ENCODE results near the gene ELL3.

DNA sequence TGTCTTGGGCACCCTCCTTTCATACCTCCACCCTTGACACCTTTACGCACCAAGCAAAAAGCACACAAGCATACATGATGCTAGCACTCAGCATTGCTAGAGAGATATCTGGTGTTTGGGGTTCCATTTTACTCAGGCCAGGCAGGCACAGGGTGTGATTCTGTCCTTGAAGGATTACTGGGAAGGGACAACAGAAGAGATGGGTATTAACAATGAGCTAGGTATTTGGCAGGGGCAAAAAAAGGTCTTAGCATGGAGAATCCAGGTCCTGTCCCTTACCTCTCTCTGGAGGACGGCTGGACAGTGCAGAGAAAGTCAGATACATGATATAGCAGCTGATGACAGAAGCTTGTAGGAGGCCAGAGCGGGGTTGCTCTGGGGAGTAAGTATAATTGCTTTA, 19.8 kb upstream of the ELL3 start:
- no peak for TF ChIP-seq EZH2 (IDR thresholded peaks at IDR 0.05; ENCODE audit: borderline replicate concordance)
- TF ChIP-seq, protein P1, sequence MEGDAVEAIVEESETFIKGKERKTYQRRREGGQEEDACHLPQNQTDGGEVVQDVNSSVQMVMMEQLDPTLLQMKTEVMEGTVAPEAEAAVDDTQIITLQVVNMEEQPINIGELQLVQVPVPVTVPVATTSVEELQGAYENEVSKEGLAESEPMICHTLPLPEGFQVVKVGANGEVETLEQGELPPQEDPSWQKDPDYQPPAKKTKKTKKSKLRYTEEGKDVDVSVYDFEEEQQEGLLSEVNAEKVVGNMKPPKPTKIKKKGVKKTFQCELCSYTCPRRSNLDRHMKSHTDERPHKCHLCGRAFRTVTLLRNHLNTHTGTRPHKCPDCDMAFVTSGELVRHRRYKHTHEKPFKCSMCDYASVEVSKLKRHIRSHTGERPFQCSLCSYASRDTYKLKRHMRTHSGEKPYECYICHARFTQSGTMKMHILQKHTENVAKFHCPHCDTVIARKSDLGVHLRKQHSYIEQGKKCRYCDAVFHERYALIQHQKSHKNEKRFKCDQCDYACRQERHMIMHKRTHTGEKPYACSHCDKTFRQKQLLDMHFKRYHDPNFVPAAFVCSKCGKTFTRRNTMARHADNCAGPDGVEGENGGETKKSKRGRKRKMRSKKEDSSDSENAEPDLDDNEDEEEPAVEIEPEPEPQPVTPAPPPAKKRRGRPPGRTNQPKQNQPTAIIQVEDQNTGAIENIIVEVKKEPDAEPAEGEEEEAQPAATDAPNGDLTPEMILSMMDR (IDR thresholded peaks at IDR 0.05; ENCODE audit: poor library complexity), result no peak
- TF ChIP-seq EZH2phosphoT487 (IDR thresholded peaks at IDR 0.05; ENCODE audit: low read depth, severe bottlenecking, unreplicated experiment), result no peak

All from hepatocyte (in vitro differentiated cells).